WTC11 (cell line): Measurements from ENCODE around the gene ATP1A4. TPM values are rescaled to one million over a fixed set of nuclear protein-coding genes. Genes with fewer than 3 reads are reported as not detected.

Experiments
- ATAC-seq: fragments of 200-7000 bp; cut with Tn5 transposase; 2 replicates; pipeline ENCODE4 v1.10.0; 2021; ENCODE audit warnings: mild to moderate bottlenecking, moderate library complexity
- CTCF ChIA-PET: fragments of 300-600 bp; sonication (Branson Sonifier 250); formaldehyde crosslinking; loops from one replicate; lab custom pipeline; 2021; ENCODE audit warnings: antibody characterized with exemption; lab: Charles Lee
- POLR2A ChIA-PET: fragments of 350-600 bp; sonication (Branson Sonifier 250); formaldehyde crosslinking; loops from one replicate; lab custom pipeline; 2021; ENCODE audit warnings: antibody characterized with exemption; lab: Charles Lee
- DNase-seq: peaks from one replicate; pipeline ENCODE4 v3.0.0; 2021; ENCODE audit warnings: low spot score
- H3K27ac Mint-ChIP-seq: 2 replicates; pipeline ENCODE4 v1.8.0; 2021; ENCODE audit warnings: mixed read lengths
- H3K27me3 Mint-ChIP-seq: 2 replicates; pipeline ENCODE4 v1.8.0; 2021; ENCODE audit warnings: low read depth, mild to moderate bottlenecking, moderate library complexity, mixed read lengths
- H3K36me3 Mint-ChIP-seq: 2 replicates; pipeline ENCODE4 v1.8.0; 2021; ENCODE audit warnings: mixed read lengths
- H3K4me1 Mint-ChIP-seq: 2 replicates; pipeline ENCODE4 v1.8.0; 2022; ENCODE audit warnings: mixed read lengths
- H3K4me3 Mint-ChIP-seq: 2 replicates; pipeline ENCODE4 v1.8.0; 2021; ENCODE audit warnings: mild to moderate bottlenecking, moderate library complexity, mixed read lengths
- H3K9me3 Mint-ChIP-seq: 2 replicates; pipeline ENCODE4 v1.8.0; 2021; ENCODE audit warnings: mixed read lengths
- AFF4 ChIP-seq: sonication (generic); formaldehyde crosslinking; IDR thresholded peaks from 2 replicates; pipeline ENCODE4 v1.8.1; 2023; ENCODE audit warnings: mild to moderate bottlenecking, missing genetic modification reagents, borderline replicate concordance
- ARID4B ChIP-seq: sonication (generic); formaldehyde crosslinking; IDR thresholded peaks from 2 replicates; pipeline ENCODE4 v1.8.0; 2023; ENCODE audit warnings: missing genetic modification reagents, mild to moderate bottlenecking, borderline replicate concordance
- CBFB ChIP-seq: sonication (generic); formaldehyde crosslinking; IDR thresholded peaks from 2 replicates; pipeline ENCODE4 v1.8.1; 2022; ENCODE audit warnings: mild to moderate bottlenecking, low read depth, missing genetic modification reagents
- E2F1 ChIP-seq: sonication (generic); formaldehyde crosslinking; IDR thresholded peaks from 2 replicates; pipeline ENCODE4 v1.8.0; 2022; ENCODE audit warnings: mild to moderate bottlenecking, missing genetic modification reagents
- ELF4 ChIP-seq: sonication (generic); formaldehyde crosslinking; IDR thresholded peaks from 2 replicates; pipeline ENCODE4 v1.8.1; 2022; ENCODE audit warnings: low read depth, mild to moderate bottlenecking, moderate library complexity, missing genetic modification reagents
- ERG ChIP-seq: fragments of 250-450 bp; sonication (Bioruptor Pico); IDR thresholded peaks from 2 replicates; pipeline ENCODE4 v1.8.0; 2021; ENCODE audit warnings: mild to moderate bottlenecking
- GTF2I ChIP-seq: fragments of 250-450 bp; sonication (Bioruptor Pico); conservative IDR thresholded peaks from 2 replicates; pipeline ENCODE4 v1.4.0; 2021; ENCODE audit warnings: mild to moderate bottlenecking
- JUN ChIP-seq: sonication (generic); formaldehyde crosslinking; IDR thresholded peaks from 2 replicates; pipeline ENCODE4 v1.8.0; 2023; ENCODE audit warnings: mild to moderate bottlenecking, missing genetic modification reagents
- KAT7 ChIP-seq: sonication (generic); formaldehyde crosslinking; IDR thresholded peaks from 2 replicates; pipeline ENCODE4 v1.8.1; 2023; ENCODE audit warnings: missing genetic modification reagents, mild to moderate bottlenecking, borderline replicate concordance
- MAX ChIP-seq: sonication (generic); formaldehyde crosslinking; IDR thresholded peaks from 2 replicates; pipeline ENCODE4 v1.8.0; 2022; ENCODE audit warnings: mild to moderate bottlenecking, missing genetic modification reagents
- RELA ChIP-seq: sonication (generic); formaldehyde crosslinking; IDR thresholded peaks from 2 replicates; pipeline ENCODE4 v1.8.1; 2022; ENCODE audit warnings: missing genetic modification reagents, mild to moderate bottlenecking, borderline replicate concordance
- SMAD4 ChIP-seq: sonication (generic); formaldehyde crosslinking; IDR thresholded peaks from 2 replicates; pipeline ENCODE4 v1.8.0; 2022; ENCODE audit warnings: mild to moderate bottlenecking, missing genetic modification reagents
- SOX15 ChIP-seq: fragments of 250-450 bp; sonication (Bioruptor Pico); IDR thresholded peaks from 2 replicates; pipeline ENCODE4 v1.9.0; 2021; ENCODE audit warnings: mild to moderate bottlenecking
- STAT6 ChIP-seq: sonication (generic); formaldehyde crosslinking; conservative IDR thresholded peaks from 2 replicates; pipeline ENCODE4 v1.8.1; 2023; ENCODE audit warnings: mild to moderate bottlenecking, low read depth, missing genetic modification reagents, moderate library complexity
- TCF7 ChIP-seq: sonication (generic); formaldehyde crosslinking; IDR thresholded peaks from 2 replicates; pipeline ENCODE4 v1.8.0; 2022; ENCODE audit warnings: mild to moderate bottlenecking, low read depth, missing genetic modification reagents, moderate library complexity
- ZNF138 ChIP-seq: sonication (generic); formaldehyde crosslinking; conservative IDR thresholded peaks from 2 replicates; pipeline ENCODE4 v1.8.1; 2022; ENCODE audit warnings: mild to moderate bottlenecking, moderate library complexity, missing genetic modification reagents
- ZNF416 ChIP-seq: fragments of 250-450 bp; sonication (Bioruptor Pico); IDR thresholded peaks from 2 replicates; pipeline ENCODE4 v1.9.0; 2021; ENCODE audit warnings: mild to moderate bottlenecking, inconsistent platforms
- total RNA-seq: library from RNA; stranded (reverse); gene quantifications from 3 replicates; pipeline ENCODE4 v1.2.3, GENCODE V29; 2021

Gene ATP1A4
- total RNA-seq, 1 experiment from 2014 or later = 0.37 TPM

GRCh38 chr1:160186246-160186645 is 34.8 kb downstream of the ATP1A4 start:
- no peaks in the 10 kb centered on the region for H3K36me3 Mint-ChIP-seq
- TF ChIP-seq ARID4B (no peak), ELF4 (no peak), CBFB (CRISPR knock-in tag) (no peak), SOX15 (no peak), ERG (no peak), RELA (CRISPR knock-in tag) (no peak), SMAD4 (CRISPR knock-in tag) (no peak), MAX (no peak), JUN (no peak), ZNF416 (CRISPR knock-in tag) (no peak), GTF2I (CRISPR knock-in tag) (no peak), KAT7 (CRISPR knock-in tag) (no peak), ZNF138 (CRISPR knock-in tag) (no peak), STAT6 (CRISPR knock-in tag) (no peak), E2F1 (CRISPR knock-in tag) (no peak), TCF7 (CRISPR knock-in tag) (no peak), AFF4 (CRISPR knock-in tag) (no peak)
- H3K27me3 Mint-ChIP-seq = no peaks in the 10 kb centered on the region; the same call in 1 of the 2 replicates
- peaks cover 22% of the 10 kb centered on the region for H3K4me1 Mint-ChIP-seq
- ChIA-PET CTCF (interaction anchor here (0.6 to 1.5 kb wide), 4 partner anchors 24 to 108 kb away, joined by 3 to 6 read pairs (median 4); no protein-coding TSS in a partner anchor), POLR2A (interaction anchor here (0.6 kb wide), 1 partner anchor 265 kb away, joined by 3 read pairs; no protein-coding TSS in a partner anchor)
- no peaks in the 10 kb centered on the region for H3K9me3 Mint-ChIP-seq
- ATAC-seq = no peak
- no peak overlapping the region for H3K4me3 Mint-ChIP-seq
- H3K27ac Mint-ChIP-seq = no peak overlapping the region
- DNase-seq = no peak
